GM23338 (cell line): ENCODE results near the gene MAP3K4. TPM values are rescaled to one million over a fixed set of nuclear protein-coding genes. Genes with fewer than 3 reads are reported as not detected.

ENCODE experiments used
- ATAC-seq: fragments of 200-7000 bp; cut with Tn5 transposase; 3 replicates; pipeline ENCODE4 v1.9.1; 2020
- DNase-seq: peaks from one replicate; pipeline ENCODE4 v3.0.0-alpha.2; 2015; ENCODE audit warnings: low spot score
- H2AFZ ChIP-seq: fragments of 200-600 bp; sonication (generic); 2 replicates; pipeline ENCODE4 v1.8.0; 2016; ENCODE audit warnings: antibody characterized with exemption, mild to moderate bottlenecking, moderate library complexity
- H3F3A ChIP-seq: fragments of 200-600 bp; sonication (generic); replicated peaks from 2 replicates; pipeline ENCODE4 v1.8.0; 2017; ENCODE audit warnings: antibody characterized with exemption, mixed run types, low read depth
- H3K27ac ChIP-seq: fragments of 200-600 bp; sonication (generic); 2 replicates; pipeline ENCODE4 v1.6.1; 2016; ENCODE audit warnings: low read depth
- H3K27me3 ChIP-seq: fragments of 200-600 bp; sonication (generic); 2 replicates; pipeline ENCODE4 v1.8.0; 2016; ENCODE audit warnings: mild to moderate bottlenecking, mixed run types, moderate library complexity; ENCODE audit not compliant: insufficient read depth
- H3K36me3 ChIP-seq: fragments of 200-600 bp; sonication (generic); 2 replicates; pipeline ENCODE4 v1.8.0; 2016; ENCODE audit warnings: mild to moderate bottlenecking; ENCODE audit not compliant: insufficient read depth
- H3K4me1 ChIP-seq: fragments of 200-600 bp; sonication (generic); 2 replicates; pipeline ENCODE4 v1.8.0; 2016; ENCODE audit warnings: mild to moderate bottlenecking, moderate library complexity; ENCODE audit not compliant: insufficient read depth
- H3K4me2 ChIP-seq: fragments of 200-600 bp; sonication (generic); 2 replicates; pipeline ENCODE4 v1.7.1; 2017; ENCODE audit warnings: mixed run types
- H3K4me3 ChIP-seq: fragments of 200-600 bp; sonication (generic); 2 replicates; pipeline ENCODE4 v1.6.1; 2016; ENCODE audit warnings: mixed run types
- H3K79me2 ChIP-seq: fragments of 200-600 bp; sonication (generic); replicated peaks from 2 replicates; pipeline ENCODE4 v1.8.0; 2017; ENCODE audit warnings: mild to moderate bottlenecking; ENCODE audit not compliant: insufficient read depth
- H3K9me2 ChIP-seq: fragments of 200-600 bp; sonication (generic); 2 replicates; pipeline ENCODE4 v1.8.0; 2017; ENCODE audit not compliant: insufficient read depth
- H4K20me1 ChIP-seq: fragments of 200-600 bp; sonication (generic); replicated peaks from 2 replicates; pipeline ENCODE4 v1.8.0; 2017; ENCODE audit warnings: mild to moderate bottlenecking; ENCODE audit not compliant: insufficient read depth
- H3K27ac Mint-ChIP-seq: 2 replicates; pipeline ENCODE4 v1.8.0; 2020; ENCODE audit warnings: inconsistent platforms, mild to moderate bottlenecking, moderate library complexity, mixed read lengths
- H3K27me3 Mint-ChIP-seq: 3 replicates; pipeline ENCODE4 v1.8.0; 2022; ENCODE audit warnings: low read depth, mild to moderate bottlenecking, moderate library complexity, mixed read lengths, inconsistent platforms; ENCODE audit not compliant: insufficient read depth, poor library complexity
- H3K36me3 Mint-ChIP-seq: 3 replicates; pipeline ENCODE4 v1.8.0; 2021; ENCODE audit warnings: low read depth, mild to moderate bottlenecking, inconsistent platforms, moderate library complexity, mixed read lengths
- H3K4me1 Mint-ChIP-seq: 3 replicates; pipeline ENCODE4 v1.8.0; 2020; ENCODE audit warnings: mild to moderate bottlenecking, inconsistent platforms, mixed read lengths
- H3K4me3 Mint-ChIP-seq: 3 replicates; pipeline ENCODE4 v1.8.0; 2021; ENCODE audit warnings: moderate library complexity, mild to moderate bottlenecking, inconsistent platforms, mixed read lengths
- H3K9me3 Mint-ChIP-seq: 3 replicates; pipeline ENCODE4 v1.8.0; 2020; ENCODE audit warnings: moderate library complexity, mild to moderate bottlenecking, inconsistent platforms, mixed read lengths
- CREB1 ChIP-seq: fragments of 250-450 bp; sonication (Bioruptor Pico); IDR thresholded peaks from 2 replicates; pipeline ENCODE4 v1.5.0; 2020; ENCODE audit warnings: low read depth, mild to moderate bottlenecking, moderate library complexity
- EZH2 ChIP-seq: fragments of 200-600 bp; sonication (generic); IDR thresholded peaks from one replicate; pipeline ENCODE4 v1.8.0; 2017; ENCODE audit warnings: antibody characterized with exemption, mild to moderate bottlenecking, low read depth; ENCODE audit not compliant: unreplicated experiment
- EZH2phosphoT487 ChIP-seq: fragments of 200-600 bp; sonication (generic); IDR thresholded peaks from one replicate; pipeline ENCODE4 v1.8.1; 2018; ENCODE audit warnings: antibody characterized with exemption; ENCODE audit not compliant: unreplicated experiment
- JUNB ChIP-seq: IDR thresholded peaks from one replicate; pipeline ENCODE4 v1.6.1; 2016; ENCODE audit warnings: antibody characterized with exemption; ENCODE audit not compliant: unreplicated experiment
- NANOG ChIP-seq: IDR thresholded peaks from 2 replicates; pipeline ENCODE4 v1.6.1; 2016; ENCODE audit warnings: antibody characterized with exemption, borderline replicate concordance
- POLR2AphosphoS5 ChIP-seq: IDR thresholded peaks from 2 replicates; pipeline ENCODE4 v1.6.1; 2016; ENCODE audit warnings: antibody characterized with exemption, low read depth
- REST ChIP-seq: IDR thresholded peaks from one replicate; pipeline ENCODE4 v1.6.1; 2018; ENCODE audit warnings: antibody characterized with exemption; ENCODE audit not compliant: unreplicated experiment
- STAT1 ChIP-seq: IDR thresholded peaks from one replicate; pipeline ENCODE4 v1.6.1; 2016; ENCODE audit warnings: antibody characterized with exemption; ENCODE audit not compliant: unreplicated experiment
- ZNF114 ChIP-seq: fragments of 250-450 bp; sonication (Bioruptor Pico); IDR thresholded peaks from 2 replicates; pipeline ENCODE4 v1.5.0; 2020; ENCODE audit warnings: mild to moderate bottlenecking, moderate library complexity
- ZNF331 ChIP-seq: fragments of 250-450 bp; sonication (Bioruptor Pico); IDR thresholded peaks from 2 replicates; pipeline ENCODE4 v1.5.0; 2020; ENCODE audit warnings: low read depth, mild to moderate bottlenecking, moderate library complexity
- polyA plus RNA-seq: library from polyadenylated mRNA; unstranded; fragments of >200 nt; fragmentation: Nextera tagmentation; extraction: Ambion mirVana; gene quantifications from 2 replicates; pipeline ENCODE4 v1.2.1, GENCODE V29; 2016
- total RNA-seq: library from RNA; depleted of rRNA; stranded (reverse); fragments of >200 nt; shearing (Covaris generic); gene quantifications from 2 replicates; pipeline ENCODE4 v1.2.3, GENCODE V29; 2014
- TF ChIP-seq, protein P1 (sequence below), 2 experiments: fragments of 200-600 bp in 1 of 2; sonication (generic) in 1 of 2; conservative IDR thresholded peaks; 2 replicates each; pipeline versions ENCODE4 v1.5.1 to v1.6.1; 2016 to 2017; ENCODE audit warnings: antibody characterized with exemption in 2 of 2, low read depth in 2 of 2, mild to moderate bottlenecking in 2 of 2, moderate library complexity in 1 of 2
- TF ChIP-seq, protein P2 (sequence below): fragments of 250-450 bp; sonication (Bioruptor Pico); IDR thresholded peaks from 2 replicates; pipeline ENCODE4 v1.5.0; 2020; ENCODE audit warnings: mild to moderate bottlenecking, moderate library complexity
- TF ChIP-seq, protein P3 (sequence below): IDR thresholded peaks from 2 replicates; pipeline ENCODE4 v1.6.1; 2016; ENCODE audit warnings: antibody characterized with exemption

Gene MAP3K4
- total and polyA plus RNA-seq, 2 experiments from 2014 or later = 44.4 to 48.8 TPM

DNA sequence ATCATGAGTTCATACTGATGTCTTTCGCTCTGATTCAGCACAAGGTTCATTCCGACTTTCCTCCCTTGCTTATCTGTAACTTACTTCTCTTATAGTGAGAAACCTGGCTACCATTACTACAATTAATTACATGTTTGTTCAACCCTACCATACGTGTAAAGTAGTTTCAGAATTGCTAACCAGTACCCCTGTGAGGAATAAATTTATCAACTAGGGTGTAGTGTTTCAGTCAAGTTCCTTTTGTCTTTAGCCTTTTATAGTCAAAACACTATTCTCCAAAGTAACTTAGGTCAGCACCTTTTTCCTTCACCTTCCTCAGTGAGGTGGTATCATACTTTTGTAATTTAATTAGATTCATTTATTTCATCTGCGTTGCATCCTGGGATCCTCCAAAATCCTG, 64.9 kb downstream of the MAP3K4 start:
- H3K36me3 ChIP-seq = no peaks in the 10 kb centered on the region
- Mint-ChIP-seq H3K36me3 (peaks cover 2% of the 10 kb centered on the region), H3K27ac (0 out of 2 replicates have a peak overlapping the region, but pooled peaks have one; percentile 3), H3K4me3 (no peak overlapping the region), H3K27me3 (no peaks in the 10 kb centered on the region), H3K4me1 (peaks cover 20% of the 10 kb centered on the region; the same call in 2 of the 3 replicates), H3K9me3 (no peaks in the 10 kb centered on the region)
- peaks cover 6% of the 10 kb centered on the region for H3K4me1 ChIP-seq
- DNase-seq = no peak
- H2AFZ ChIP-seq = no peak overlapping the region
- no peaks in the 10 kb centered on the region for H3F3A ChIP-seq
- H3K9me2 ChIP-seq = no peaks in the 10 kb centered on the region
- no peak overlapping the region for H3K27ac ChIP-seq
- H3K4me3 ChIP-seq = no peak overlapping the region
- TF ChIP-seq EZH2phosphoT487 (no peak), NANOG (no peak), CREB1 (CRISPR knock-in tag) (no peak), STAT1 (no peak), EZH2 (no peak), POLR2AphosphoS5 (no peak), REST (no peak), JUNB (no peak), ZNF114 (CRISPR knock-in tag) (no peak), ZNF331 (CRISPR knock-in tag) (no peak)
- TF ChIP-seq, protein P1, sequence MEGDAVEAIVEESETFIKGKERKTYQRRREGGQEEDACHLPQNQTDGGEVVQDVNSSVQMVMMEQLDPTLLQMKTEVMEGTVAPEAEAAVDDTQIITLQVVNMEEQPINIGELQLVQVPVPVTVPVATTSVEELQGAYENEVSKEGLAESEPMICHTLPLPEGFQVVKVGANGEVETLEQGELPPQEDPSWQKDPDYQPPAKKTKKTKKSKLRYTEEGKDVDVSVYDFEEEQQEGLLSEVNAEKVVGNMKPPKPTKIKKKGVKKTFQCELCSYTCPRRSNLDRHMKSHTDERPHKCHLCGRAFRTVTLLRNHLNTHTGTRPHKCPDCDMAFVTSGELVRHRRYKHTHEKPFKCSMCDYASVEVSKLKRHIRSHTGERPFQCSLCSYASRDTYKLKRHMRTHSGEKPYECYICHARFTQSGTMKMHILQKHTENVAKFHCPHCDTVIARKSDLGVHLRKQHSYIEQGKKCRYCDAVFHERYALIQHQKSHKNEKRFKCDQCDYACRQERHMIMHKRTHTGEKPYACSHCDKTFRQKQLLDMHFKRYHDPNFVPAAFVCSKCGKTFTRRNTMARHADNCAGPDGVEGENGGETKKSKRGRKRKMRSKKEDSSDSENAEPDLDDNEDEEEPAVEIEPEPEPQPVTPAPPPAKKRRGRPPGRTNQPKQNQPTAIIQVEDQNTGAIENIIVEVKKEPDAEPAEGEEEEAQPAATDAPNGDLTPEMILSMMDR (conservative IDR thresholded peaks at IDR 0.05; ENCODE audit: low read depth in 2 of 2) = no peak
- TF ChIP-seq, protein P2, sequence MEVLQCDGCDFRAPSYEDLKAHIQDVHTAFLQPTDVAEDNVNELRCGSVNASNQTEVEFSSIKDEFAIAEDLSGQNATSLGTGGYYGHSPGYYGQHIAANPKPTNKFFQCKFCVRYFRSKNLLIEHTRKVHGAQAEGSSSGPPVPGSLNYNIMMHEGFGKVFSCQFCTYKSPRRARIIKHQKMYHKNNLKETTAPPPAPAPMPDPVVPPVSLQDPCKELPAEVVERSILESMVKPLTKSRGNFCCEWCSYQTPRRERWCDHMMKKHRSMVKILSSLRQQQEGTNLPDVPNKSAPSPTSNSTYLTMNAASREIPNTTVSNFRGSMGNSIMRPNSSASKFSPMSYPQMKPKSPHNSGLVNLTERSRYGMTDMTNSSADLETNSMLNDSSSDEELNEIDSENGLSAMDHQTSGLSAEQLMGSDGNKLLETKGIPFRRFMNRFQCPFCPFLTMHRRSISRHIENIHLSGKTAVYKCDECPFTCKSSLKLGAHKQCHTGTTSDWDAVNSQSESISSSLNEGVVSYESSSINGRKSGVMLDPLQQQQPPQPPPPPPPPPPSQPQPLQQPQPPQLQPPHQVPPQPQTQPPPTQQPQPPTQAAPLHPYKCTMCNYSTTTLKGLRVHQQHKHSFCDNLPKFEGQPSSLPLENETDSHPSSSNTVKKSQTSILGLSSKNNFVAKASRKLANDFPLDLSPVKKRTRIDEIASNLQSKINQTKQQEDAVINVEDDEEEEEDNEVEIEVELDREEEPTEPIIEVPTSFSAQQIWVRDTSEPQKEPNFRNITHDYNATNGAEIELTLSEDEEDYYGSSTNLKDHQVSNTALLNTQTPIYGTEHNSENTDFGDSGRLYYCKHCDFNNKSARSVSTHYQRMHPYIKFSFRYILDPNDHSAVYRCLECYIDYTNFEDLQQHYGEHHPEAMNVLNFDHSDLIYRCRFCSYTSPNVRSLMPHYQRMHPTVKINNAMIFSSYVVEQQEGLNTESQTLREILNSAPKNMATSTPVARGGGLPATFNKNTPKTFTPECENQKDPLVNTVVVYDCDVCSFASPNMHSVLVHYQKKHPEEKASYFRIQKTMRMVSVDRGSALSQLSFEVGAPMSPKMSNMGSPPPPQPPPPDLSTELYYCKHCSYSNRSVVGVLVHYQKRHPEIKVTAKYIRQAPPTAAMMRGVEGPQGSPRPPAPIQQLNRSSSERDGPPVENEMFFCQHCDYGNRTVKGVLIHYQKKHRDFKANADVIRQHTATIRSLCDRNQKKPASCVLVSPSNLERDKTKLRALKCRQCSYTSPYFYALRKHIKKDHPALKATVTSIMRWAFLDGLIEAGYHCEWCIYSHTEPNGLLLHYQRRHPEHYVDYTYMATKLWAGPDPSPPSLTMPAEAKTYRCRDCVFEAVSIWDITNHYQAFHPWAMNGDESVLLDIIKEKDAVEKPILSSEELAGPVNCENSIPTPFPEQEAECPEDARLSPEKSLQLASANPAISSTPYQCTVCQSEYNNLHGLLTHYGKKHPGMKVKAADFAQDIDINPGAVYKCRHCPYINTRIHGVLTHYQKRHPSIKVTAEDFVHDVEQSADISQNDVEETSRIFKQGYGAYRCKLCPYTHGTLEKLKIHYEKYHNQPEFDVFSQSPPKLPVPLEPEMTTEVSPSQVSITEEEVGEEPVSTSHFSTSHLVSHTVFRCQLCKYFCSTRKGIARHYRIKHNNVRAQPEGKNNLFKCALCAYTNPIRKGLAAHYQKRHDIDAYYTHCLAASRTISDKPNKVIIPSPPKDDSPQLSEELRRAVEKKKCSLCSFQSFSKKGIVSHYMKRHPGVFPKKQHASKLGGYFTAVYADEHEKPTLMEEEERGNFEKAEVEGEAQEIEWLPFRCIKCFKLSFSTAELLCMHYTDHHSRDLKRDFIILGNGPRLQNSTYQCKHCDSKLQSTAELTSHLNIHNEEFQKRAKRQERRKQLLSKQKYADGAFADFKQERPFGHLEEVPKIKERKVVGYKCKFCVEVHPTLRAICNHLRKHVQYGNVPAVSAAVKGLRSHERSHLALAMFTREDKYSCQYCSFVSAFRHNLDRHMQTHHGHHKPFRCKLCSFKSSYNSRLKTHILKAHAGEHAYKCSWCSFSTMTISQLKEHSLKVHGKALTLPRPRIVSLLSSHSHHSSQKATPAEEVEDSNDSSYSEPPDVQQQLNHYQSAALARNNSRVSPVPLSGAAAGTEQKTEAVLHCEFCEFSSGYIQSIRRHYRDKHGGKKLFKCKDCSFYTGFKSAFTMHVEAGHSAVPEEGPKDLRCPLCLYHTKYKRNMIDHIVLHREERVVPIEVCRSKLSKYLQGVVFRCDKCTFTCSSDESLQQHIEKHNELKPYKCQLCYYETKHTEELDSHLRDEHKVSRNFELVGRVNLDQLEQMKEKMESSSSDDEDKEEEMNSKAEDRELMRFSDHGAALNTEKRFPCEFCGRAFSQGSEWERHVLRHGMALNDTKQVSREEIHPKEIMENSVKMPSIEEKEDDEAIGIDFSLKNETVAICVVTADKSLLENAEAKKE = no peak
- TF ChIP-seq, protein P3, sequence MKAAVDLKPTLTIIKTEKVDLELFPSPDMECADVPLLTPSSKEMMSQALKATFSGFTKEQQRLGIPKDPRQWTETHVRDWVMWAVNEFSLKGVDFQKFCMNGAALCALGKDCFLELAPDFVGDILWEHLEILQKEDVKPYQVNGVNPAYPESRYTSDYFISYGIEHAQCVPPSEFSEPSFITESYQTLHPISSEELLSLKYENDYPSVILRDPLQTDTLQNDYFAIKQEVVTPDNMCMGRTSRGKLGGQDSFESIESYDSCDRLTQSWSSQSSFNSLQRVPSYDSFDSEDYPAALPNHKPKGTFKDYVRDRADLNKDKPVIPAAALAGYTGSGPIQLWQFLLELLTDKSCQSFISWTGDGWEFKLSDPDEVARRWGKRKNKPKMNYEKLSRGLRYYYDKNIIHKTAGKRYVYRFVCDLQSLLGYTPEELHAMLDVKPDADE = no peak
- H3K79me2 ChIP-seq = peaks cover 34% of the 10 kb centered on the region; the same call in 1 of the 2 replicates
- H3K4me2 ChIP-seq = no peak overlapping the region
- H3K27me3 ChIP-seq = no peaks in the 10 kb centered on the region
- no peaks in the 10 kb centered on the region for H4K20me1 ChIP-seq
- ATAC-seq = no peak
